Esophagus squamous epithelium (tissue), 5 donors: ENCODE results near the gene CDKN2A. TPM values are rescaled to one million over a fixed set of nuclear protein-coding genes. Genes with fewer than 3 reads are reported as not detected.

Experiments
- DNase-seq: peaks from one replicate; lab custom pipeline; 2025; lab: John Stamatoyannopoulos, UW
- H3K27ac ChIP-seq, 4 donors: fragments of 200-600 bp; sonication (generic); one replicate each; pipeline ENCODE4 v1.5.1; 2016 to 2019; ENCODE audit warnings: mild to moderate bottlenecking in 1 of 4
- H3K27me3 ChIP-seq, 4 donors: fragments of 200-600 bp; sonication (generic); 1 replicate in 3 of 4; 2 replicates in 1 of 4; pipeline versions ENCODE4 v1.5.1 to v1.6.0; 2017 to 2021; ENCODE audit warnings: antibody characterized with exemption in 1 of 4
- H3K36me3 ChIP-seq, 3 donors: fragments of 200-600 bp; sonication (generic); one replicate each; pipeline ENCODE4 v1.5.1; 2016 to 2019
- H3K4me1 ChIP-seq, 3 donors: fragments of 200-600 bp; sonication (generic); one replicate each; pipeline ENCODE4 v1.5.1; 2017 to 2019
- H3K4me3 ChIP-seq, 4 donors: fragments of 200-600 bp; sonication (generic); 1 replicate in 3 of 4; 2 replicates in 1 of 4; pipeline ENCODE4 v1.5.1; 2016 to 2019; ENCODE audit warnings: mild to moderate bottlenecking in 2 of 4, moderate library complexity in 1 of 4
- H3K9me3 ChIP-seq, 3 donors: fragments of 200-600 bp; sonication (generic); one replicate each; pipeline ENCODE4 v1.5.1; 2016 to 2019
- CTCF ChIP-seq, 6 experiments: fragments of 450-650 bp in 4 of 6; fragments of 200-600 bp in 2 of 6; sonication (generic) in 2 of 6; IDR thresholded peaks; one replicate each; pipeline ENCODE4 v1.5.1; 2016 to 2019; ENCODE audit warnings: antibody characterized with exemption in 6 of 6, mild to moderate bottlenecking in 4 of 6, moderate library complexity in 4 of 6
- POLR2A ChIP-seq, 4 donors: fragments of 450-650 bp; IDR thresholded peaks; one replicate each; pipeline ENCODE4 v1.6.1; 2017; ENCODE audit warnings: antibody characterized with exemption in 4 of 4, mild to moderate bottlenecking in 4 of 4, moderate library complexity in 3 of 4
- WGBS, 2 donors: methylation state at CpG; one replicate each; pipeline ENCODE4 v1.1.5; 2018; 5-methylcytosine and 5-hydroxymethylcytosine counted together
- intact Hi-C: fragments of 100-400 bp; cut with DNase I; formaldehyde crosslinking; loops from one replicate; pipeline ENCODE4 v1.15.0; 2022
- total RNA-seq, 4 donors: library from RNA; depleted of rRNA; stranded (reverse); fragments of >200 nt; gene quantifications; one replicate each; pipeline ENCODE4 v1.1.0, GENCODE V29; 2016
- donor health status: DM: yes; HTN: yes; CAD: no.

Gene CDKN2A
- total RNA-seq, 4 donors from 2014 or later = 1.5 to 20.2 (median 7.1) TPM

DNA sequence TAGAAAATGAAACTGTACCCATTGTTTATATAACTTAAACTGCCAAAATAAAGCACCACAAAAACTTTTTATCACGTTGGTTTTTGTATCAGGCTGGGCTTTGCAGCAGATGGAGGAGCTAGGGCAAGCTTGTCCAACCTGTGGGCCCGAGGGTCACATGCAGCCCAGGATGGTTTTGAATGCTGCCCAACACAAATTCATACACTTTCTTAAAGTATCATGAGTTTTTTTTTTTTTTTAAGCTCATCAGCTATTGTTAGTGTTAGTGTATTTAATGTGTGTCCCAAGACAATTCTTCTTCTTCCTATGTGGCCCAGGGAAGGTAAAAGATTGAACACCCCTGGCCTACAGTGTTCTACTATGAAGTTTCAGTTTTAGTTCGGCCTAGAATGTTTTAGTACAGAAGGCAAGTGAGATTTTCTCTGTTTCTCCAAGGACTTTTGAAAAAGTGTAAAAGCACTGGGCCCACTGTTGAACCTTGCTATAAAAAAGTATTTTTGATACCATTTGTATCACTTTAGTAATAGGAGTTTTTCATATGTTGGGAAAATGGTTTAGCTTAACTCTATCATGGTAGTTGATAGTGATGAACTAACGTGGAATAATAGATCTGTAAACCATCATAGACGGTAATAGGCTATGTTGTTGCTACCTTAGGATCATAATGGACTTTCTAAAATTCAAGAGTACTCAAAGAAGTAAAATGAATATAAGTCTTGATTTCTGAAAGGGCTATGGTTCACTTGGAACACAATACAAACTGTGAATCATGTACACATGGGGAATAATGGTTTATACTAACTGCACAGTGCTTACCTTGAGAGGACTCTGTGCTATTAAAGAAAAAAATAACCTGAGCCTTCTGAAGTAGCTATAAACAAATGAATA, 2.9 kb downstream of the CDKN2A start:
- Histone ChIP-seq H3K4me3 (no peak overlapping the region), H3K36me3 (no peaks in the 10 kb centered on the region), H3K9me3 (no peaks in the 10 kb centered on the region), H3K27me3 (peaks cover 0 to 90% (median 12%) of the 10 kb centered on the region in 4 donors), H3K4me1 (peaks cover 4 to 28% (median 5%) of the 10 kb centered on the region in 3 donors), H3K27ac (no peak overlapping the region)
- intact Hi-C loops = loop anchor here (10.0 kb wide), 1 partner anchor 177 kb away; no protein-coding TSS in a partner anchor
- no peak for DNase-seq
- WGBS, 2 donors = 79 to 84% methylated on average over 5 of the region's 5 CpGs
- no peak for TF ChIP-seq POLR2A (IDR thresholded peaks at IDR 0.05)
- TF ChIP-seq CTCF (IDR thresholded peaks at IDR 0.05) = no peak

GRCh38 chr9:21989440-21990189, 4.6 kb downstream of the CDKN2A start:
- intact Hi-C loops = loop anchor here (10.0 kb wide), 1 partner anchor 175 kb away; no protein-coding TSS in a partner anchor
- H3K4me3 ChIP-seq = no peak overlapping the region
- WGBS, 2 donors = 33 to 35% methylated on average over 15 to 24 of the region's 35 CpGs
- TF ChIP-seq CTCF (IDR thresholded peaks at IDR 0.05) (no peak), POLR2A (IDR thresholded peaks at IDR 0.05) (no peak)
- peaks cover 0 to 96% (median 16%) of the 10 kb centered on the region in 4 donors for H3K27me3 ChIP-seq
- DNase-seq = no peak
- no peaks in the 10 kb centered on the region for H3K9me3 ChIP-seq
- H3K4me1 ChIP-seq = peaks cover 4 to 14% (median 5%) of the 10 kb centered on the region in 3 donors
- H3K36me3 ChIP-seq = no peaks in the 10 kb centered on the region
- H3K27ac ChIP-seq = no peak overlapping the region

GRCh38 chr9:21988056-21988990, 5.9 kb downstream of the CDKN2A start:
- H3K4me1 ChIP-seq = peaks cover 0 to 1% (median 0%) of the 10 kb centered on the region in 3 donors
- no peak overlapping the region for H3K4me3 ChIP-seq
- no peak overlapping the region for H3K27ac ChIP-seq
- DNase-seq = no peak
- no peaks in the 10 kb centered on the region for H3K9me3 ChIP-seq
- WGBS, 2 donors = 37 to 51% methylated on average over 9 of the region's 9 CpGs
- intact Hi-C loops = no loop called here
- peaks cover 0 to 96% (median 22%) of the 10 kb centered on the region in 4 donors for H3K27me3 ChIP-seq
- TF ChIP-seq CTCF (IDR thresholded peaks at IDR 0.05) (no peak), POLR2A (IDR thresholded peaks at IDR 0.05) (no peak)
- no peaks in the 10 kb centered on the region for H3K36me3 ChIP-seq

- WGBS, 2 donors = 78% methylated on average over 5 of the region's 5 CpGs
Observed at GRCh38 chr9:21985964-21986667, 8.1 kb downstream of the CDKN2A start.

More at GRCh38 chr9:21985964-21986667, 8.1 kb downstream of the CDKN2A start:
- no peaks in the 10 kb centered on the region for H3K36me3 ChIP-seq
- no peaks in the 10 kb centered on the region for H3K4me1 ChIP-seq
- no peak overlapping the region for H3K27ac ChIP-seq
- H3K9me3 ChIP-seq = no peaks in the 10 kb centered on the region
- H3K27me3 ChIP-seq = peaks cover 0 to 100% (median 28%) of the 10 kb centered on the region in 4 donors
- no peak overlapping the region for H3K4me3 ChIP-seq
- intact Hi-C loops = no loop called here
- no peak for TF ChIP-seq POLR2A (IDR thresholded peaks at IDR 0.05)
- no peak for TF ChIP-seq CTCF (IDR thresholded peaks at IDR 0.05)
- DNase-seq = no peak
